PC-3 (cell line): Measurements from ENCODE around the gene CNTNAP2. TPM values are rescaled to one million over a fixed set of nuclear protein-coding genes. Genes with fewer than 3 reads are reported as not detected.

ENCODE experiments used
- ATAC-seq: fragments of 200-7000 bp; cut with Tn5 transposase; 2 replicates; pipeline ENCODE4 v1.9.1; 2020; ENCODE audit warnings: mild to moderate bottlenecking, moderate library complexity
- BruUV-seq: library from RNA; stranded (reverse); fragments of 400-500 nt; replicated peaks from 2 replicates; lab custom pipeline; 2021; lab: Mats Ljungman, UMichigan
- CTCF ChIA-PET: fragments of 300-600 bp; sonication (Branson Sonifier 250); formaldehyde crosslinking; loops from one replicate; lab custom pipeline; 2022; ENCODE audit warnings: antibody characterized with exemption; lab: Charles Lee
- POLR2A ChIA-PET: fragments of 300-600 bp; sonication (Branson Sonifier 250); formaldehyde crosslinking; loops from one replicate; lab custom pipeline; 2022; ENCODE audit warnings: antibody characterized with exemption; ENCODE audit not compliant: unreplicated experiment; lab: Charles Lee
- DNase-seq: peaks from one replicate; pipeline ENCODE4 v3.0.0-alpha.2; 2015
- H2AFZ ChIP-seq: fragments of 300-600 bp; sonication (generic); 2 replicates; pipeline ENCODE4 v1.6.0; 2016; ENCODE audit warnings: antibody characterized with exemption, low read length
- H3F3A ChIP-seq: fragments of 300-600 bp; sonication (generic); one replicate; pipeline ENCODE4 v1.6.0; 2017; ENCODE audit warnings: antibody characterized with exemption, low read length, control low read depth, mild to moderate bottlenecking; ENCODE audit not compliant: unreplicated experiment
- H3K27ac ChIP-seq: fragments of 300-600 bp; sonication (generic); 2 replicates; pipeline ENCODE4 v1.5.1; 2016; ENCODE audit warnings: mild to moderate bottlenecking, low read length
- H3K27me3 ChIP-seq: fragments of 300-600 bp; sonication (generic); 2 replicates; pipeline ENCODE4 v1.6.1; 2016; ENCODE audit warnings: low read length, mixed read lengths
- H3K36me3 ChIP-seq: fragments of 300-600 bp; sonication (generic); 2 replicates; pipeline ENCODE4 v1.6.1; 2016; ENCODE audit warnings: low read depth, mixed run types, low read length, mixed read lengths
- H3K4me1 ChIP-seq: fragments of 300-600 bp; sonication (generic); 2 replicates; pipeline ENCODE4 v1.5.1; 2016; ENCODE audit warnings: low read length; ENCODE audit not compliant: insufficient read depth
- H3K4me2 ChIP-seq: fragments of 300-600 bp; sonication (generic); 2 replicates; pipeline ENCODE4 v1.6.0; 2016; ENCODE audit warnings: low read length
- H3K4me3 ChIP-seq: fragments of 300-600 bp; sonication (generic); 2 replicates; pipeline ENCODE4 v1.5.1; 2016; ENCODE audit warnings: mild to moderate bottlenecking, low read length, mixed read lengths
- H3K79me2 ChIP-seq: fragments of 300-600 bp; sonication (generic); 2 replicates; pipeline ENCODE4 v1.6.1; 2017; ENCODE audit warnings: low read length, mixed read lengths
- H3K9ac ChIP-seq: fragments of 300-600 bp; sonication (generic); 2 replicates; pipeline ENCODE4 v1.6.0; 2016; ENCODE audit warnings: mild to moderate bottlenecking, low read length
- H3K9me2 ChIP-seq: fragments of 300-600 bp; sonication (generic); replicated peaks from 2 replicates; pipeline ENCODE4 v1.6.1; 2016; ENCODE audit warnings: mixed run types, low read length, mixed read lengths
- H3K9me3 ChIP-seq: fragments of 300-600 bp; sonication (generic); 2 replicates; pipeline ENCODE4 v1.6.1; 2016; ENCODE audit warnings: low read length, mixed read lengths
- H4K20me1 ChIP-seq: fragments of 300-600 bp; sonication (generic); 2 replicates; pipeline ENCODE4 v1.6.1; 2016; ENCODE audit warnings: low read length, mixed read lengths
- EZH2 ChIP-seq: fragments of 300-600 bp; sonication (generic); IDR thresholded peaks from one replicate; pipeline ENCODE4 v1.6.1; 2017; ENCODE audit warnings: antibody characterized with exemption, mild to moderate bottlenecking, low read length; ENCODE audit not compliant: unreplicated experiment
- EZH2phosphoT487 ChIP-seq: fragments of 300-600 bp; sonication (generic); IDR thresholded peaks from 2 replicates; pipeline ENCODE4 v1.6.1; 2018; ENCODE audit warnings: mild to moderate bottlenecking, antibody characterized with exemption, low read length, borderline replicate concordance
- intact Hi-C: fragments of 100-400 bp; cut with micrococcal nuclease; formaldehyde crosslinking; loops from 2 replicates; pipeline ENCODE4 v1.9.0; 2023
- total RNA-seq: library from RNA; depleted of rRNA; stranded (reverse); fragments of >200 nt; gene quantifications from 2 replicates; pipeline ENCODE4 v1.2.3, GENCODE V29; 2014
- TF ChIP-seq, protein P1 (sequence below): fragments of 300-600 bp; sonication (generic); conservative IDR thresholded peaks from 2 replicates; pipeline ENCODE4 v1.5.1; 2017; ENCODE audit warnings: antibody characterized with exemption, low read depth, mild to moderate bottlenecking, low read length

CNTNAP2 gene
- total RNA-seq, 1 experiment from 2014 or later: 1.5 TPM

DNA sequence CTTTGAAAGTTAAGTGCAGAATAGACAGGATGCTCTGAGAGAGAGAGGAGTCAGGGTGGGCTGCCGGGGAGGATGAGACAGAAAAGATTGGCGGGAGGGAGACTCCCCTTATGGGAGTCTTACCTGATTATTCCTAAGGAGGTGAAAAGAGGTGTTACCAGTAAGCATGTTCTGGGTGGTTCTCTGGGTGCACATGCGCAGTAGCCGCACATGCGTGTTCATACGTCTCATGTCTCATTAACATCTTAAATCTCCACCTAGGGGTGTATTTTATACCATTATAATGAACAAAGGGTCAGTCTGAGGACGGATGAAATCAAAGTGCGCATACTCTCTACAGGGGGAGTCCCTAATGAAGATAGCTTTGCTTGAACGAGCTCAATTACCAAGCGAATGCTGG lies 1881.0 kb downstream of the CNTNAP2 start:
- no peak for TF ChIP-seq EZH2phosphoT487
- TF ChIP-seq EZH2: no peak
- TF ChIP-seq, protein P1, sequence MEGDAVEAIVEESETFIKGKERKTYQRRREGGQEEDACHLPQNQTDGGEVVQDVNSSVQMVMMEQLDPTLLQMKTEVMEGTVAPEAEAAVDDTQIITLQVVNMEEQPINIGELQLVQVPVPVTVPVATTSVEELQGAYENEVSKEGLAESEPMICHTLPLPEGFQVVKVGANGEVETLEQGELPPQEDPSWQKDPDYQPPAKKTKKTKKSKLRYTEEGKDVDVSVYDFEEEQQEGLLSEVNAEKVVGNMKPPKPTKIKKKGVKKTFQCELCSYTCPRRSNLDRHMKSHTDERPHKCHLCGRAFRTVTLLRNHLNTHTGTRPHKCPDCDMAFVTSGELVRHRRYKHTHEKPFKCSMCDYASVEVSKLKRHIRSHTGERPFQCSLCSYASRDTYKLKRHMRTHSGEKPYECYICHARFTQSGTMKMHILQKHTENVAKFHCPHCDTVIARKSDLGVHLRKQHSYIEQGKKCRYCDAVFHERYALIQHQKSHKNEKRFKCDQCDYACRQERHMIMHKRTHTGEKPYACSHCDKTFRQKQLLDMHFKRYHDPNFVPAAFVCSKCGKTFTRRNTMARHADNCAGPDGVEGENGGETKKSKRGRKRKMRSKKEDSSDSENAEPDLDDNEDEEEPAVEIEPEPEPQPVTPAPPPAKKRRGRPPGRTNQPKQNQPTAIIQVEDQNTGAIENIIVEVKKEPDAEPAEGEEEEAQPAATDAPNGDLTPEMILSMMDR: no peak
- no peak overlapping the region for H3K4me2 ChIP-seq
- H3K79me2 ChIP-seq: no peaks in the 10 kb centered on the region
- no peaks in the 10 kb centered on the region for H3K9me2 ChIP-seq
- intact Hi-C loops: no loop called here
- H4K20me1 ChIP-seq: no peaks in the 10 kb centered on the region
- H3K36me3 ChIP-seq: no peaks in the 10 kb centered on the region
- CTCF ChIA-PET: no interaction called here
- H3K4me1 ChIP-seq: no peaks in the 10 kb centered on the region
- ATAC-seq (no peak), DNase-seq (no peak)
- H3F3A ChIP-seq: no peaks in the 10 kb centered on the region
- POLR2A ChIA-PET: no interaction called here
- no peak overlapping the region for H3K4me3 ChIP-seq
- H3K27me3 ChIP-seq: no peaks in the 10 kb centered on the region
- no peak overlapping the region for H2AFZ ChIP-seq
- no peaks in the 10 kb centered on the region for H3K9me3 ChIP-seq
- BruUV-seq: no TSS peak
- H3K27ac ChIP-seq: no peak overlapping the region
- H3K9ac ChIP-seq: no peak overlapping the region

DNA sequence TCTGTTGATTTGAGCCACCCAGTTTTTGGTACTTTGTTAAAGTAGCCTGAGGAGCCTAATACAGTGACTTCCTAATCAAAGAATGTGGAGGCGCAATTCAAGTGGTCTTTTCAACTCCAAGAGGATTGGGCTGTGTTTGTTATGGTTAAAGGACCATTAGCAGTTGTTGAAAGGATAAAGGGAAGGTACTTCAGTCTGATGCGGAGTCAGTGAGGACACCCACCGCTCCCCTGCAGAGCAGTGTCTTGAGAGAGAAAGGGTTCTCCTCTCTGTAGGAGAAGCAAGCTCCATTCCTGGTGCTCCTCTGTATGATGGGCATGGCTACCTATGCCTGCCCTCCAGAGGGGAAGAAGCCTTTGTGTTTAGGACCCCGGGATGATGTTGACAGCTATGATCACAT lies 1883.4 kb downstream of the CNTNAP2 start:
- Histone ChIP-seq H3K9ac (no peak overlapping the region), H3K4me2 (no peak overlapping the region), H3K79me2 (no peaks in the 10 kb centered on the region), H4K20me1 (no peaks in the 10 kb centered on the region), H3K4me3 (no peak overlapping the region), H2AFZ (no peak overlapping the region), H3K9me3 (no peaks in the 10 kb centered on the region), H3K4me1 (no peaks in the 10 kb centered on the region), H3K27me3 (no peaks in the 10 kb centered on the region), H3K27ac (no peak overlapping the region), H3K9me2 (no peaks in the 10 kb centered on the region), H3K36me3 (no peaks in the 10 kb centered on the region), H3F3A (no peaks in the 10 kb centered on the region)
- TF ChIP-seq, protein P1: no peak
- TF ChIP-seq EZH2 (no peak), EZH2phosphoT487 (no peak)
- no peak for DNase-seq
- CTCF ChIA-PET: no interaction called here
- BruUV-seq: no TSS peak
- POLR2A ChIA-PET: no interaction called here
- ATAC-seq: no peak
- intact Hi-C loops: no loop called here

DNA sequence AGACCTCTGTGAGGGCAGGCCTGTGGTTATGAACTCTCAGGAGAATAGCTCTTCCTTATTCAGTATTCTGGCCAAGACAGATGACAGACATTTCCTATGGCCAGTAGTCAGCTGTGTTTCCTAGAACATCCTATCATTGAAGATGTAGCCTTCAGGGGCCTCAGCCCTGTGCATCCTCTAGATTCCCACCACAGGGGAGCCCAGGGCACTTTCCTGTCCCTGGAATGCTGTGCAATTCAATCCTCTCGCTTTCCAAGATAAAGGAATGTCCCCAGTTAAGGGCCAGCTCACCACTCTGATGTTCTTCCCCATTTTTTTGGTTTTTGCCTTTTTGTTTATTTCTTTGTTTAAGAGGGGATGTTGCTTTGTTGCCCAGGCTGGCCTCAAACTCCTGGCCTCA lies 1895.2 kb downstream of the CNTNAP2 start:
- ATAC-seq: no peak
- H2AFZ ChIP-seq: no peak overlapping the region
- H4K20me1 ChIP-seq: no peaks in the 10 kb centered on the region
- H3K27ac ChIP-seq: no peak overlapping the region
- H3K9me3 ChIP-seq: no peaks in the 10 kb centered on the region
- H3K4me1 ChIP-seq: no peaks in the 10 kb centered on the region; the same call in 1 of the 2 replicates
- DNase-seq: no peak
- H3K4me3 ChIP-seq: no peak overlapping the region
- no peaks in the 10 kb centered on the region for H3K79me2 ChIP-seq
- intact Hi-C loops: no loop called here
- H3K9me2 ChIP-seq: no peaks in the 10 kb centered on the region
- CTCF ChIA-PET: no interaction called here
- BruUV-seq: no TSS peak
- H3K27me3 ChIP-seq: no peaks in the 10 kb centered on the region
- no peak for TF ChIP-seq EZH2
- TF ChIP-seq, protein P1: no peak
- TF ChIP-seq EZH2phosphoT487: no peak
- H3K36me3 ChIP-seq: no peaks in the 10 kb centered on the region
- H3K4me2 ChIP-seq: no peak overlapping the region
- no peak overlapping the region for H3K9ac ChIP-seq
- no peaks in the 10 kb centered on the region for H3F3A ChIP-seq
- POLR2A ChIA-PET: no interaction called here
